SK-N-SH (cell line): ENCODE results near the gene IL32.

Experiments
- CHD2 ChIP-seq: fragments of 150-350 bp; IDR thresholded peaks from 2 replicates; pipeline ENCODE4 v1.6.1; 2018; ENCODE audit warnings: low read length; ENCODE audit not compliant: partially characterized antibody
- CTCF ChIP-seq: fragments of 200-600 bp; sonication (generic); IDR thresholded peaks from 2 replicates; pipeline ENCODE4 v1.6.1; 2017; ENCODE audit warnings: antibody characterized with exemption, mild to moderate bottlenecking, moderate library complexity
- EP300 ChIP-seq, 2 experiments: IDR thresholded peaks; 2 replicates each; pipeline versions ENCODE4 v1.4.0 to v1.6.1; 2012; ENCODE audit warnings: borderline replicate concordance in 1 of 2, low read depth in 1 of 2, low read length in 1 of 2
- EZH2phosphoT487 ChIP-seq: fragments of 200-600 bp; sonication (generic); IDR thresholded peaks from 2 replicates; pipeline ENCODE4 v1.6.1; 2017; ENCODE audit warnings: low read depth, mixed run types, mild to moderate bottlenecking, antibody characterized with exemption, moderate library complexity, borderline replicate concordance
- NFIC ChIP-seq: IDR thresholded peaks from 2 replicates; pipeline ENCODE4 v1.4.0; 2012; ENCODE audit warnings: borderline replicate concordance
- NRF1 ChIP-seq: IDR thresholded peaks from 2 replicates; pipeline ENCODE4 v1.6.1; 2012; ENCODE audit warnings: low read depth, mild to moderate bottlenecking, low read length
- RAD21 ChIP-seq: IDR thresholded peaks from 2 replicates; pipeline ENCODE4 v1.6.1; 2012; ENCODE audit warnings: mild to moderate bottlenecking, low read length
- RCOR1 ChIP-seq: fragments of 150-350 bp; IDR thresholded peaks from 2 replicates; pipeline ENCODE4 v1.6.1; 2017; ENCODE audit warnings: antibody characterized with exemption, low read length
- TEAD4 ChIP-seq: IDR thresholded peaks from 2 replicates; pipeline ENCODE4 v1.4.0; 2012; ENCODE audit warnings: mild to moderate bottlenecking, borderline replicate concordance; ENCODE audit not compliant: insufficient read depth

- TF ChIP-seq CHD2 (no peak), EZH2phosphoT487 (no peak), TEAD4 (no peak), CTCF (no peak), RAD21 (no peak), EP300 (IDR thresholded peaks at IDR 0.05; ENCODE audit: borderline replicate concordance in 1 of 2, low read depth in 1 of 2, low read length in 1 of 2) (no peak), NFIC (no peak), RCOR1 (no peak), NRF1 (no peak)
Observed at GRCh38 chr16:3060339-3061127, 4.9 kb upstream of the IL32 start.
